Measurements from ENCODE around the gene BLACAT1. TPM values are rescaled to one million over a fixed set of nuclear protein-coding genes. Genes with fewer than 3 reads are reported as not detected.

Gene BLACAT1
- polyA plus RNA-seq, 3 donors = not detected

- Histone ChIP-seq H3K79me2 (ENCODE audit: insufficient read depth, low read length) (no peaks in the 10 kb centered on the region), H3K4me3 (replicated peaks in 1 of 3; ENCODE audit: low read depth in 2 of 3, low read length in 3 of 3) (no peak overlapping the region), H3K36me3 (replicated peaks in 1 of 2; ENCODE audit: control insufficient read depth in 1 of 2, insufficient read depth in 2 of 2, low read length in 2 of 2) (no peaks in the 10 kb centered on the region), H4K20me1 (ENCODE audit: insufficient read depth, low read length) (no peaks in the 10 kb centered on the region), H2AFZ (ENCODE audit: insufficient read depth, low read depth, low read length, poor library complexity, severe bottlenecking) (no peak overlapping the region), H3K27me3 (ENCODE audit: control insufficient read depth in 2 of 2, insufficient read depth in 2 of 2, low read length in 2 of 2) (peaks cover 44 to 82% of the 10 kb centered on the region in 2 donors), H3K4me1 (ENCODE audit: control insufficient read depth in 1 of 2, insufficient read depth in 2 of 2, low read length in 2 of 2) (peaks cover 0 to 8% of the 10 kb centered on the region in 2 donors), H3K27ac (ENCODE audit: low read depth in 1 of 2, low read length in 2 of 2) (no peak overlapping the region), H3K4me2 (replicated peaks; ENCODE audit: extremely low read depth, low read length, poor library complexity, severe bottlenecking) (no peak overlapping the region), H3K9ac (ENCODE audit: insufficient read depth, low read length, poor library complexity, severe bottlenecking) (no peak overlapping the region), H3K9me3 (replicated peaks in 1 of 2; ENCODE audit: control insufficient read depth in 1 of 2, insufficient read depth in 1 of 2, low read length in 2 of 2) (peaks cover 0 to 18% of the 10 kb centered on the region in 2 donors)
- no peak for TF ChIP-seq CTCF (IDR thresholded peaks at IDR 0.05)
- Mint-ChIP-seq H3K27me3 (ENCODE audit: low read depth in 3 of 3) (peaks cover 64 to 84% (median 72%) of the 10 kb centered on the region in 3 donors), H3K27ac (no peak overlapping the region), H3K4me1 (peaks cover 6% of the 10 kb centered on the region), H3K9me3 (peaks cover 0 to 17% (median 2%) of the 10 kb centered on the region in 7 donors), H3K4me3 (peak overlapping the region in 1 of 2 donors; percentile 46), H3K36me3 (no peaks in the 10 kb centered on the region)
- no peak for DNase-seq
- 44% methylated on average over 1 of the region's 3 CpGs for WGBS (ENCODE audit: insufficient coverage)
- intact Hi-C loops (cut with micrococcal nuclease) = no loop called here
Observed at GRCh38 chr1:205453466-205453865, 2.4 kb downstream of the BLACAT1 start.

- H3K4me2 ChIP-seq (replicated peaks; ENCODE audit: extremely low read depth, low read length, poor library complexity, severe bottlenecking) = no peak overlapping the region
- no peaks in the 10 kb centered on the region for H4K20me1 ChIP-seq (ENCODE audit: insufficient read depth, low read length)
- Mint-ChIP-seq H3K4me1 (peaks cover 6% of the 10 kb centered on the region), H3K4me3 (peak overlapping the region in 1 of 2 donors; percentile 35), H3K9me3 (peaks cover 0 to 15% (median 0%) of the 10 kb centered on the region in 7 donors), H3K27ac (no peak overlapping the region), H3K36me3 (no peaks in the 10 kb centered on the region), H3K27me3 (ENCODE audit: low read depth in 3 of 3) (peaks cover 59 to 79% (median 66%) of the 10 kb centered on the region in 3 donors)
- peaks cover 0 to 8% of the 10 kb centered on the region in 2 donors for H3K4me1 ChIP-seq (ENCODE audit: control insufficient read depth in 1 of 2, insufficient read depth in 2 of 2, low read length in 2 of 2)
- no peak overlapping the region for H3K9ac ChIP-seq (ENCODE audit: insufficient read depth, low read length, poor library complexity, severe bottlenecking)
- peaks cover 39 to 76% of the 10 kb centered on the region in 2 donors for H3K27me3 ChIP-seq (ENCODE audit: control insufficient read depth in 2 of 2, insufficient read depth in 2 of 2, low read length in 2 of 2)
- intact Hi-C loops (cut with micrococcal nuclease) = no loop called here
- no peaks in the 10 kb centered on the region for H3K36me3 ChIP-seq (replicated peaks in 1 of 2; ENCODE audit: control insufficient read depth in 1 of 2, insufficient read depth in 2 of 2, low read length in 2 of 2)
- no peak for DNase-seq
- H3K4me3 ChIP-seq (replicated peaks in 1 of 3; ENCODE audit: low read depth in 2 of 3, low read length in 3 of 3) = no peak overlapping the region
- no peak overlapping the region for H3K27ac ChIP-seq (ENCODE audit: low read depth in 1 of 2, low read length in 2 of 2)
- peaks cover 0 to 13% of the 10 kb centered on the region in 2 donors for H3K9me3 ChIP-seq (replicated peaks in 1 of 2; ENCODE audit: control insufficient read depth in 1 of 2, insufficient read depth in 1 of 2, low read length in 2 of 2)
- H3K79me2 ChIP-seq (ENCODE audit: insufficient read depth, low read length) = no peaks in the 10 kb centered on the region
- WGBS (ENCODE audit: insufficient coverage) = 96% methylated on average over 4 of the region's 5 CpGs
- no peak overlapping the region for H2AFZ ChIP-seq (ENCODE audit: insufficient read depth, low read depth, low read length, poor library complexity, severe bottlenecking)
- TF ChIP-seq CTCF (IDR thresholded peaks at IDR 0.05) = no peak
Observed at GRCh38 chr1:205452933-205453332, 2.9 kb downstream of the BLACAT1 start.

Data from CD14-positive monocyte (primary cell).